ENCODE data around the gene TRIM68. TPM values are rescaled to one million over a fixed set of nuclear protein-coding genes. Genes with fewer than 3 reads are reported as not detected.

Gene TRIM68
- 3.1 and 3.4 TPM in 2 replicates for total RNA-seq (2014; rRNA removed; shearing (Covaris generic))

GRCh38 chr11:4607781-4608666, at the start of gene TRIM68:
TRIM68 (minus strand) TSS chr11:4608231; CDS start chr11:4605504, 2,727 bp downstream.
- peak; percentile 98 for DNase-seq (ENCODE audit: low spot score)

- no peak for DNase-seq (ENCODE audit: low spot score)
Measured at GRCh38 chr11:4654635-4655369, 46.8 kb upstream of the TRIM68 start.

DNA sequence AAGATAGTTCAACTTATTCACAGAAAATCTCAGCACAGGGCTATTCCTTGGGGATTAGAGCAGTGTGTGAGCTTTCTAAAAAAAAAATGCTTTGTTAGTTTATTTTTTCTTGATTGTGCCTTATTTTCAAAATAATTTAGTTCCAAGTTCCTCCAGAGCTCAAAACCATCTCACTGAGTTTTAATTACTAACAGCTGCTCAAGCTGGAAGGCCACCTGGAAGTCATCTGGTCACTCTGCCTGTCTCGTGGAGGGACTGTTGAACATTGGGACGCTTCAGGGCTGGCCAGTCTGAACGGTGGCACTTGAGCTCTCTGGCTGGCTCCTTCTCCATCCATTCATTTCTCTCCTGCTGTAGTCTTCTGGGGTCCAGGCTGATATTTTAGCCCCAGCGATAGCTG, 39.7 kb upstream of the TRIM68 start:
- DNase-seq (ENCODE audit: low spot score) = no peak

- DNase-seq (ENCODE audit: low spot score) = no peak
Measured at GRCh38 chr11:4645974-4646373, 37.9 kb upstream of the TRIM68 start.

DNA sequence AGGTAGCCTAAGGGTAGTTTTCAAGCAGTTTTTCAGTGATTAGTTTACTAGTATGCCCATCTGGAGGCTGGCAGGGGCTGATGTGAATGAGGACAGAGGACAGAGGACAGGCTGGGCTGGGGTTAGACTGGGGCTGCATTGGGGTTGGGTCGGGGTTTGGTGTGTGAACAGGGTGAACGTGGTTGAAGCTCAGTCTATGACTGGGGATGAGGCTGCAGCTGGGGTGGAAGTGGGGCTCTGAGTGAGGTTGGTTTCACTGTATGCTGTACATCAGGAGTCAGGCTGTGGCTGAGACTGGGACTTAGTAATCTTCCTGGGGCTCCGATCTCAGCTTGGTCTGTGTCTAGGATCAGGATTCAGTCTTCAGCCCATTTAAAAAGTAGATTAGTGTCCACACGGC, 36.2 kb upstream of the TRIM68 start:
- no peak for DNase-seq (ENCODE audit: low spot score)

- DNase-seq (ENCODE audit: low spot score) = no peak
Measured at GRCh38 chr11:4643682-4644081, 35.7 kb upstream of the TRIM68 start, which contains the start of gene OR51E1. OR51E1 (plus strand) TSS chr11:4643982; CDS start chr11:4652527, 8,545 bp downstream.

- DNase-seq (ENCODE audit: low spot score) = no peak
Measured at GRCh38 chr11:4643076-4643475, 35.0 kb upstream of the TRIM68 start.

- DNase-seq (ENCODE audit: low spot score) = no peak
Measured at GRCh38 chr11:4642043-4642442, 34.0 kb upstream of the TRIM68 start.

DNA sequence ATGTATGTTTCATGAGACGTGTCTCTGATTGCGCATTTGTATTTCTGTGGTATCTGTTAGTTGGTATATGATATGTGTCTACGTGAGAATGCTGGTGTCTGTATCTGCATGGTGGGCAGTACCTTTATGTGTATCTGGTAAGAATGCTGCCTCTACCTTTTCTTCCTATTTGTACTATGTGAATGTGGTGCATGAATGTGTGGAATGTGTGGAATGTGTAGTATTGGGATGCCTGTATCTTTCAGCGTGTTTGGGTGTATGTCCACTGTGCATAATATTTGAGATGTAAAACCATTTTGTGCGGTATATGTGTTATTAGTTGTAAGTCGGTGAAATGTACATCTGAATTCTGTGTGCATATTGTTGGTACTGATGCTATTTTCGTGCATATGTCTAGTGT, 33.5 kb upstream of the TRIM68 start:
- no peak for DNase-seq (ENCODE audit: low spot score)

DNA sequence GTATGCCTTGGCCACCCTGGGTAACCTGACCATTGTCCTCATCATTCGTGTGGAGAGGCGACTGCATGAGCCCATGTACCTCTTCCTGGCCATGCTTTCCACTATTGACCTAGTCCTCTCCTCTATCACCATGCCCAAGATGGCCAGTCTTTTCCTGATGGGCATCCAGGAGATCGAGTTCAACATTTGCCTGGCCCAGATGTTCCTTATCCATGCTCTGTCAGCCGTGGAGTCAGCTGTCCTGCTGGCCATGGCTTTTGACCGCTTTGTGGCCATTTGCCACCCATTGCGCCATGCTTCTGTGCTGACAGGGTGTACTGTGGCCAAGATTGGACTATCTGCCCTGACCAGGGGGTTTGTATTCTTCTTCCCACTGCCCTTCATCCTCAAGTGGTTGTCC, 31.9 kb upstream of the TRIM68 start:
- DNase-seq (ENCODE audit: low spot score) = no peak

- no peak for DNase-seq (ENCODE audit: low spot score)
Measured at GRCh38 chr11:4637662-4638047, 29.6 kb upstream of the TRIM68 start.

- DNase-seq (ENCODE audit: low spot score) = peak; percentile 88
Measured at GRCh38 chr11:4636962-4637661, 29.1 kb upstream of the TRIM68 start, which contains the start of gene OR51D1. OR51D1 (plus strand) TSS chr11:4637477; CDS start chr11:4639791, 2,314 bp downstream.

GRCh38 chr11:4636136-4636535, 28.1 kb upstream of the TRIM68 start:
- DNase-seq (ENCODE audit: low spot score) = no peak

GRCh38 chr11:4626207-4627099, 18.4 kb upstream of the TRIM68 start:
- peak; percentile 95 for DNase-seq (ENCODE audit: low spot score)

GRCh38 chr11:4619514-4619913, 11.5 kb upstream of the TRIM68 start:
- DNase-seq (ENCODE audit: low spot score) = no peak

DNA sequence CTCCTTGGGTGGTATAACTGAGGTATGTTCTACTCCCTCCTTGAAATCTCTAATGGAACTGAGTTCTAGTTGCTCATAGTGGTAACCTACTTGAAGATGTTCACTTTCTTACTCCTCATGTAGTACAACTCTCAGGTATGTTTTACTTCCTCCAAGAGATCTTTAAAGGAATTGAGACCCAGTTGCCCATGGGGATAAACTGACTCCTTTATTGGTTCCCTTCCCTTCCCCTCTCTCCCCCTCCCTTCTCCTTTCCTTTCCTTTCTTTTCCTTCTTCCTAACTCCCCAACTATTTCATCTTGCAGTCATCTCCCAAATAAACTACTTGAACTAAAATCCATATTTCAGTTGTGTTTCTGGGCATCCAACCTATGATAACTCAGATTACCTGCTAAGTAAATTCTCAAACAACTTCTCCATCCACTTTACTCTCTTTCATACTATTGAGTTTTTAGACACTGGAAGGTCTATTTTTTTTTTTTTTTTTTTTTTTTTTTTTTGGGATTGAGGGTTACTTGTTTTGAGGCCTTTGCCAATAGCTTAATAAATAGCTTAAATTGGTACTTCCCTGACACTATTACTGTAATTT, 7.9 kb upstream of the TRIM68 start:
- no peak for DNase-seq (ENCODE audit: low spot score)

DNA sequence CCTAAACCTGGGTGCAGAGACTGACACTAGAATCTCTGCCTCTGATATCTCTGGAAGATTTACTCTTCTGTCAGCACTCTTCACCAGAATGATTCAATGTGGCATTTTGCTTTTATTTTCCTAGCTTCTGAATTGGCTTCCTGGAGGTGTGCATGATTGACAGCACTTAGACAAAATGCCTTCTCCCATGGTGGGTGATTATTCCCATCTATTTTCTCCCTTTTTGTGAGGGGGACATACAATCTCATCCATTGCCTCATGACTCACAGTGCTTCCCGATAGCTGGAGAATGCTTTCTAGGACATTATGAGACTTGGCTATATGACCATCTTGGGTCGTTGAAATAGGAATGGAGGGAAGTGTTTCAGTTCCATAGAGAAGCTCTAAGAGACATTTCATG, 4.0 kb upstream of the TRIM68 start:
- DNase-seq (ENCODE audit: low spot score) = no peak

DNA sequence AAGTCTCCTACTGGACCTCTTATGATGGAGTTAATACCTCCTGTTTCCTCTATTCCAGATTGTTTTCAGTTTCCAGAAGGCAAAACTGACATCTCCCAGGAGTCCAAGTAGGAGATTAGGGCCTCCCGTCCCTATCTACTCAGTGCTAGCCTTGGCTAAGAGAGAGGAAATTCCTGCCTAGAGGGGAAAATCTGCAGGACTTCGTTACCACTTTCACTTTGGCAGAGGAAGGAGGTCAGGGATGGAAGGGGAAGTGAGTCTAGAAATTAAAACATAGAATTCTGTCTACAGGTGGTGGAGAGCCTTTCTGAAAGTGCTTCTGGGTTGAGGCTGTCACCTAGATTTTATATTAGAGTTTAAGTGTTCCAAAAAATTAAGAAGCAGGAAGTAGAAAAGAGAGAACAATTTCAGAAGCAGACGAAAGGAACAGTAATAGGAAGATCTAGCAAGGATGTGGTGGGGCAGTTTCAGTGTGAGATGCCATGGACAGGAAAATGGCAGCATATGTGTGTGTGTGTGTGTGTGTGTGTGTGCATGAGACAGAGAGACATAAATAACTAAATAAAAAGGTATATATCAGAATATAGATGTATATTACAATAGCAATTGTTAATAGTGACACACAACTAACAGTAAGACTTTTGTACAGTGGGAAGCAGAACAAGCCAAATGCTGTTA, 2.4 kb upstream of the TRIM68 start:
- no peak for DNase-seq (ENCODE audit: low spot score)

GRCh38 chr11:4607096-4607495, 935 bp downstream of the TRIM68 start:
- peak; percentile 23 for DNase-seq (ENCODE audit: low spot score)
